Tibial nerve (tissue), 4 donors: ENCODE data around the gene MIPEP. TPM values are rescaled to one million over a fixed set of nuclear protein-coding genes. Genes with fewer than 3 reads are reported as not detected.

ENCODE experiments used
- DNase-seq, 2 donors: peaks; one replicate each; pipeline ENCODE4 v3.0.0-alpha.2; 2019; ENCODE audit warnings: low spot score in 2 of 2
- H3K27ac ChIP-seq, 4 donors: fragments of 200-600 bp; sonication (generic) in 3 of 4; one replicate each; pipeline ENCODE4 v1.5.1; 2017 to 2019; ENCODE audit warnings: mild to moderate bottlenecking in 1 of 4
- H3K27me3 ChIP-seq, 2 donors: fragments of 200-600 bp; sonication (generic) in 1 of 2; one replicate each; pipeline versions ENCODE4 v1.5.1 to v1.6.0; 2017 to 2019
- H3K36me3 ChIP-seq, 3 donors: fragments of 200-600 bp; sonication (generic); one replicate each; pipeline ENCODE4 v1.5.1; 2018 to 2019
- H3K4me1 ChIP-seq, 4 donors: fragments of 200-600 bp; sonication (generic) in 3 of 4; one replicate each; pipeline ENCODE4 v1.5.1; 2017 to 2019
- H3K4me3 ChIP-seq, 4 donors: fragments of 200-600 bp; sonication (generic) in 3 of 4; one replicate each; pipeline ENCODE4 v1.5.1; 2017 to 2019; ENCODE audit warnings: mild to moderate bottlenecking in 1 of 4, moderate library complexity in 1 of 4
- H3K9me3 ChIP-seq, 4 donors: fragments of 200-600 bp; sonication (generic) in 3 of 4; one replicate each; pipeline ENCODE4 v1.5.1; 2017 to 2019
- CTCF ChIP-seq, 5 experiments: fragments of 200-600 bp in 3 of 5; fragments of 450-650 bp in 2 of 5; sonication (generic) in 3 of 5; IDR thresholded peaks; one replicate each; pipeline ENCODE4 v1.5.1; 2016 to 2019; ENCODE audit warnings: antibody characterized with exemption in 5 of 5, mild to moderate bottlenecking in 3 of 5, moderate library complexity in 2 of 5
- EP300 ChIP-seq, 2 donors: sonication (generic); formaldehyde crosslinking; IDR thresholded peaks; one replicate each; pipeline ENCODE4 v1.6.1; 2017; ENCODE audit warnings: antibody characterized with exemption in 2 of 2, mild to moderate bottlenecking in 1 of 2
- POLR2A ChIP-seq, 2 donors: fragments of 450-650 bp; IDR thresholded peaks; one replicate each; pipeline ENCODE4 v1.6.1; 2017; ENCODE audit warnings: antibody characterized with exemption in 2 of 2, mild to moderate bottlenecking in 2 of 2, moderate library complexity in 2 of 2
- WGBS, 2 donors: methylation state at CpG; one replicate each; pipeline ENCODE4 v1.1.5; 2018; 5-methylcytosine and 5-hydroxymethylcytosine counted together
- total RNA-seq, 4 donors: library from RNA; depleted of rRNA; stranded (reverse); fragments of >200 nt; gene quantifications; one replicate each; pipeline ENCODE4 v1.1.0, GENCODE V29; 2016

Gene MIPEP
- total RNA-seq, 4 donors from 2014 or later = 8.4 to 25.8 (median 16.4) TPM

DNA sequence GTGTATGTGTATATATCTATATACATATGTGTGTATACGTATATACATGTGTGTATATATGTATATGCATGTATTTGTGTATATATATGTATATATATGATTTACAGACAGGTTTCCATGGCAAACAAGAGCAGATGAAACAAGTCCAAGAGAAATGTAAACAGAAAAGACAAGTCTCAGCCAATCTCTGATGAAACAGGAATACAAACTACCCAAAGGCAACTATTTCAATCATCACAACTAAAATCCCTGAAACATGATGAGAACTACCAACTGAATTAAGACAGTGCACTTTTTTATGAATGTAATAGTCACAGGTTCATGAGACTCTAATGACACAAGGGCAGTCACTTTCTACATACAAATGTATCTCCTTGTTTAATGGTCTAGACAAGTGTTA is 178.8 kb downstream of the MIPEP start:
- Histone ChIP-seq H3K36me3 (no peaks in the 10 kb centered on the region), H3K4me3 (no peak overlapping the region), H3K9me3 (peaks cover 0 to 17% (median 0%) of the 10 kb centered on the region in 4 donors), H3K27me3 (no peaks in the 10 kb centered on the region), H3K4me1 (peaks cover 0 to 6% (median 0%) of the 10 kb centered on the region in 4 donors), H3K27ac (no peak overlapping the region)
- TF ChIP-seq POLR2A (IDR thresholded peaks at IDR 0.05) (no peak), CTCF (IDR thresholded peaks at IDR 0.05) (no peak), EP300 (IDR thresholded peaks at IDR 0.05) (no peak)
- DNase-seq = no peak
- 96 to 98% methylated on average over 1 of the region's 1 CpG for WGBS, 2 donors

DNA sequence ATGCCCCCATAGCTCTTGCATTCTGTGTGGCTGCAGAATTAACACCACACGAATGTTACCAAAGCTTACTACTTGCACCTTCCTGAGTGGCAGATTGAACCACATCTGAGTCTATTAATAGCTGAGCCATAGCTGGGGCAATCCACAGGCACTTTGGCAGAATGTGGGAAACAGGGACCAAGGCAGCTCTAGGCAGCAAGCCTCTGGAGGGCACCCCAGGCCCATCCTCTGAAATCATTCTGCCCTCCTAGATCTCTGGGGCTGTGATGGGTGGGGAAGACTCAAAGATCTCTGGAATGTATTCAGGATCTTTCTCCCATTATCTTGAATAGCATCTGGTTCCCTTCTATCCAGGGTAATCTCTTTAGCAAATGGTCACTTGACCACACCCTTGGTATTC is 179.7 kb downstream of the MIPEP start:
- H3K9me3 ChIP-seq = peaks cover 0 to 17% (median 0%) of the 10 kb centered on the region in 4 donors
- peaks cover 0 to 7% (median 0%) of the 10 kb centered on the region in 4 donors for H3K4me1 ChIP-seq
- H3K36me3 ChIP-seq = no peaks in the 10 kb centered on the region
- WGBS, 2 donors = 67 to 94% methylated on average over 1 of the region's 1 CpG
- TF ChIP-seq CTCF (IDR thresholded peaks at IDR 0.05) = no peak
- no peak for TF ChIP-seq EP300 (IDR thresholded peaks at IDR 0.05)
- TF ChIP-seq POLR2A (IDR thresholded peaks at IDR 0.05) = no peak
- H3K27me3 ChIP-seq = no peaks in the 10 kb centered on the region
- H3K27ac ChIP-seq = no peak overlapping the region
- no peak overlapping the region for H3K4me3 ChIP-seq
- DNase-seq = no peak

DNA sequence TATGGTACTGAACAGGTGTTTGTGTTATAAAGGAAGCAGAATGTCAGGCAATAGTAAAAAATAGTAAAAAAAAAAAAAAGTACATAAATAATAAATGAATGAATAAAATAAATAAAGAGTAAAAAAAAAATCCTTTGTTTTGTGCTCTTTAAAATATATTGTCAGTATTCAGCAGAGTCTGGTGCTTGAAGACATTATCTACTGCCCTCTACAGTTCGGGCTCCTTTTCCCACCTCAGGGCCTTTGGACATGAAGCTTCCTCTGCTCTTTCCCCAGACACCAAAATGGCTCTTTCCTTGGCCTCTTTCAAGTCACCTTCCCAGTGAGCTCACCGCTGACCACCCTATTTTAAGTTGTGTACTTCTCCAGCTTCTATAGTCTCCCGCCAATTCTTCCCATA is 181.5 kb downstream of the MIPEP start:
- 93 to 96% methylated on average over 3 of the region's 3 CpGs for WGBS, 2 donors
- no peak for TF ChIP-seq EP300 (IDR thresholded peaks at IDR 0.05)
- TF ChIP-seq CTCF (IDR thresholded peaks at IDR 0.05) = peak in 1 of 5 experiments; percentile 13
- no peak for TF ChIP-seq POLR2A (IDR thresholded peaks at IDR 0.05)
- Histone ChIP-seq H3K4me1 (peaks cover 0 to 18% (median 7%) of the 10 kb centered on the region in 4 donors), H3K36me3 (no peaks in the 10 kb centered on the region), H3K27me3 (no peaks in the 10 kb centered on the region), H3K4me3 (no peak overlapping the region), H3K27ac (no peak overlapping the region), H3K9me3 (peaks cover 0 to 9% (median 0%) of the 10 kb centered on the region in 4 donors)
- DNase-seq = no peak

GRCh38 chr13:23705583-23705982 is 183.6 kb downstream of the MIPEP start:
- Histone ChIP-seq H3K27ac (no peak overlapping the region), H3K27me3 (no peaks in the 10 kb centered on the region), H3K9me3 (no peaks in the 10 kb centered on the region), H3K4me1 (peaks cover 0 to 33% (median 7%) of the 10 kb centered on the region in 4 donors), H3K4me3 (no peak overlapping the region), H3K36me3 (no peaks in the 10 kb centered on the region)
- no peak for DNase-seq
- 36 to 59% methylated on average over 2 of the region's 2 CpGs for WGBS, 2 donors
- TF ChIP-seq POLR2A (IDR thresholded peaks at IDR 0.05) (no peak), CTCF (IDR thresholded peaks at IDR 0.05) (no peak), EP300 (IDR thresholded peaks at IDR 0.05) (no peak)

GRCh38 chr13:23703246-23703860 is 185.8 kb downstream of the MIPEP start:
- 52% methylated on average over 11 of the region's 11 CpGs for WGBS, 2 donors
- H3K4me1 ChIP-seq = peaks cover 0 to 33% (median 7%) of the 10 kb centered on the region in 4 donors
- H3K36me3 ChIP-seq = no peaks in the 10 kb centered on the region
- peak overlapping the region in 2 of 4 donors; percentile 65 to 67 for H3K27ac ChIP-seq
- peak in 1 of 2 donors; percentile 23 for DNase-seq
- H3K4me3 ChIP-seq = no peak overlapping the region
- TF ChIP-seq CTCF (IDR thresholded peaks at IDR 0.05) (no peak), EP300 (IDR thresholded peaks at IDR 0.05) (peak in 1 of 2 donors; percentile 4)
- no peaks in the 10 kb centered on the region for H3K27me3 ChIP-seq
- no peaks in the 10 kb centered on the region for H3K9me3 ChIP-seq
